Measurements from ENCODE around the gene DIO3.

GRCh38 chr14:101564819-101565698 is 3.8 kb downstream of the DIO3 start:
- TF ChIP-seq EZH2 (IDR thresholded peaks at IDR 0.05; ENCODE audit: low read length, unreplicated experiment), result no peak
- no peak; the same call in 1 of the 2 replicates for TF ChIP-seq EZH2phosphoT487 (IDR thresholded peaks at IDR 0.05; ENCODE audit: borderline replicate concordance, low read length)
- TF ChIP-seq CTCF (conservative IDR thresholded peaks at IDR 0.05; ENCODE audit: low read depth, low read length), result 0 out of 2 replicates have a peak, but pooled peaks have one; percentile 39
